ENCODE results near the gene SLC4A4.

GRCh38 chr4:71566856-71567255, 228.0 kb downstream of the SLC4A4 start:
- TF ChIP-seq, protein P1, sequence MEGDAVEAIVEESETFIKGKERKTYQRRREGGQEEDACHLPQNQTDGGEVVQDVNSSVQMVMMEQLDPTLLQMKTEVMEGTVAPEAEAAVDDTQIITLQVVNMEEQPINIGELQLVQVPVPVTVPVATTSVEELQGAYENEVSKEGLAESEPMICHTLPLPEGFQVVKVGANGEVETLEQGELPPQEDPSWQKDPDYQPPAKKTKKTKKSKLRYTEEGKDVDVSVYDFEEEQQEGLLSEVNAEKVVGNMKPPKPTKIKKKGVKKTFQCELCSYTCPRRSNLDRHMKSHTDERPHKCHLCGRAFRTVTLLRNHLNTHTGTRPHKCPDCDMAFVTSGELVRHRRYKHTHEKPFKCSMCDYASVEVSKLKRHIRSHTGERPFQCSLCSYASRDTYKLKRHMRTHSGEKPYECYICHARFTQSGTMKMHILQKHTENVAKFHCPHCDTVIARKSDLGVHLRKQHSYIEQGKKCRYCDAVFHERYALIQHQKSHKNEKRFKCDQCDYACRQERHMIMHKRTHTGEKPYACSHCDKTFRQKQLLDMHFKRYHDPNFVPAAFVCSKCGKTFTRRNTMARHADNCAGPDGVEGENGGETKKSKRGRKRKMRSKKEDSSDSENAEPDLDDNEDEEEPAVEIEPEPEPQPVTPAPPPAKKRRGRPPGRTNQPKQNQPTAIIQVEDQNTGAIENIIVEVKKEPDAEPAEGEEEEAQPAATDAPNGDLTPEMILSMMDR (IDR thresholded peaks at IDR 0.05) = no peak
- TF ChIP-seq POLR2A (IDR thresholded peaks at IDR 0.05) = no peak
- TF ChIP-seq EP300 (IDR thresholded peaks at IDR 0.05) = no peak
